Loucy (cell line): ENCODE data around the gene KRT2.

Source experiments
- H2AFZ ChIP-seq: fragments of 200-600 bp; sonication (generic); 2 replicates; pipeline ENCODE4 v1.6.0; 2016; ENCODE audit warnings: antibody characterized with exemption, mild to moderate bottlenecking, low read length, moderate library complexity
- H3F3A ChIP-seq: fragments of 200-600 bp; 2 replicates; pipeline ENCODE4 v1.6.0; 2016; ENCODE audit warnings: antibody characterized with exemption, low read depth, mild to moderate bottlenecking
- H3K27me3 ChIP-seq: fragments of 200-600 bp; sonication (generic); 2 replicates; pipeline ENCODE4 v1.6.1; 2014; ENCODE audit warnings: low read length, mild to moderate bottlenecking; ENCODE audit not compliant: insufficient read depth, poor library complexity, severe bottlenecking
- H3K36me3 ChIP-seq: fragments of 200-600 bp; sonication (generic); 2 replicates; pipeline ENCODE4 v1.6.1; 2016; ENCODE audit warnings: low read length; ENCODE audit not compliant: insufficient read depth
- H3K4me1 ChIP-seq: fragments of 200-600 bp; sonication (generic); 2 replicates; pipeline ENCODE4 v1.5.1; 2014; ENCODE audit warnings: low read length, mild to moderate bottlenecking; ENCODE audit not compliant: insufficient read depth, poor library complexity, severe bottlenecking
- H3K4me2 ChIP-seq: fragments of 200-600 bp; sonication (generic); 2 replicates; pipeline ENCODE4 v1.6.0; 2014; ENCODE audit warnings: antibody characterized with exemption, low read length, low read depth, mild to moderate bottlenecking; ENCODE audit not compliant: poor library complexity, severe bottlenecking
- H3K4me3 ChIP-seq: fragments of 200-600 bp; sonication (generic); 2 replicates; pipeline ENCODE4 v1.5.1; 2014; ENCODE audit warnings: low read length, mild to moderate bottlenecking, mixed read lengths; ENCODE audit not compliant: poor library complexity, severe bottlenecking
- H3K79me2 ChIP-seq: fragments of 200-600 bp; sonication (generic); 2 replicates; pipeline ENCODE4 v1.6.1; 2014; ENCODE audit warnings: low read length; ENCODE audit not compliant: insufficient read depth
- H3K9ac ChIP-seq: fragments of 200-600 bp; sonication (generic); 2 replicates; pipeline ENCODE4 v1.6.0; 2014; ENCODE audit warnings: mild to moderate bottlenecking, low read depth, low read length, moderate library complexity; ENCODE audit not compliant: poor library complexity, severe bottlenecking
- H3K9me2 ChIP-seq: fragments of 200-600 bp; sonication (generic); replicated peaks from 2 replicates; pipeline ENCODE4 v1.6.1; 2016; ENCODE audit warnings: low read depth, low read length, mixed read lengths
- H3K9me3 ChIP-seq: fragments of 200-600 bp; sonication (generic); 2 replicates; pipeline ENCODE4 v1.6.1; 2014; ENCODE audit warnings: mild to moderate bottlenecking, antibody characterized with exemption, low read length, low read depth; ENCODE audit not compliant: insufficient read depth
- H4K20me1 ChIP-seq: fragments of 200-600 bp; sonication (generic); 2 replicates; pipeline ENCODE4 v1.6.0; 2014; ENCODE audit warnings: antibody characterized with exemption, low read length, mild to moderate bottlenecking; ENCODE audit not compliant: insufficient read depth, poor library complexity, severe bottlenecking
- CTCF ChIP-seq: fragments of 200-600 bp; sonication (generic); conservative IDR thresholded peaks from 2 replicates; pipeline ENCODE4 v1.5.1; 2014; ENCODE audit warnings: mild to moderate bottlenecking, antibody characterized with exemption, low read length
- EZH2phosphoT487 ChIP-seq: fragments of 200-600 bp; IDR thresholded peaks from 2 replicates; pipeline ENCODE4 v1.6.1; 2018; ENCODE audit warnings: antibody characterized with exemption, mild to moderate bottlenecking, moderate library complexity, borderline replicate concordance

The KRT2 gene

GRCh38 chr12:52651726-52652261 is at the start of gene KRT2:
KRT2 (minus strand) TSS chr12:52652211; CDS start chr12:52652142, 69 bp downstream.
- H3K9ac ChIP-seq = no peak within 1 kb of the TSS
- H3K9me2 ChIP-seq = no peaks in the 10 kb centered on the region
- H3K4me2 ChIP-seq = no peak within 1 kb of the TSS
- H3K4me3 ChIP-seq = no peak within 1 kb of the TSS
- no peak within 1 kb of the TSS for H2AFZ ChIP-seq
- TF ChIP-seq EZH2phosphoT487 (no peak), CTCF (no peak)
- peaks cover 33% of the 10 kb centered on the region for H3K4me1 ChIP-seq
- no peaks in the 10 kb centered on the region for H4K20me1 ChIP-seq
- H3K36me3 ChIP-seq = no peaks in the 10 kb centered on the region
- no peaks in the 10 kb centered on the region for H3F3A ChIP-seq
- no peaks in the 10 kb centered on the region for H3K27me3 ChIP-seq
- no peaks in the 10 kb centered on the region for H3K9me3 ChIP-seq
- H3K79me2 ChIP-seq = no peaks in the 10 kb centered on the region

GRCh38 chr12:52701281-52701680 is 49.3 kb upstream of the KRT2 start:
- H3K9ac ChIP-seq = no peak overlapping the region
- H4K20me1 ChIP-seq = no peaks in the 10 kb centered on the region
- TF ChIP-seq EZH2phosphoT487 (no peak), CTCF (no peak)
- peaks cover 10% of the 10 kb centered on the region for H3K4me1 ChIP-seq
- H3K9me2 ChIP-seq = no peaks in the 10 kb centered on the region
- no peaks in the 10 kb centered on the region for H3K27me3 ChIP-seq
- no peak overlapping the region for H2AFZ ChIP-seq
- no peak overlapping the region for H3K4me3 ChIP-seq
- no peaks in the 10 kb centered on the region for H3K9me3 ChIP-seq
- no peaks in the 10 kb centered on the region for H3F3A ChIP-seq
- H3K4me2 ChIP-seq = no peak overlapping the region
- no peaks in the 10 kb centered on the region for H3K36me3 ChIP-seq
- H3K79me2 ChIP-seq = no peaks in the 10 kb centered on the region

- Histone ChIP-seq H3K4me2 (no peak overlapping the region), H3K4me3 (no peak overlapping the region), H3K9me3 (no peaks in the 10 kb centered on the region), H3K36me3 (no peaks in the 10 kb centered on the region), H3K27me3 (no peaks in the 10 kb centered on the region), H2AFZ (no peak overlapping the region), H3F3A (no peaks in the 10 kb centered on the region), H3K9ac (no peak overlapping the region), H3K4me1 (peaks cover 10% of the 10 kb centered on the region), H3K9me2 (no peaks in the 10 kb centered on the region), H4K20me1 (no peaks in the 10 kb centered on the region), H3K79me2 (no peaks in the 10 kb centered on the region)
- TF ChIP-seq EZH2phosphoT487 (no peak), CTCF (no peak)
Measured at GRCh38 chr12:52699960-52700359, 47.9 kb upstream of the KRT2 start.
